Measurements from ENCODE around the gene SIRPB2.

SIRPB2 gene

GRCh38 chr20:1438361-1438760 lies 52.9 kb downstream of the SIRPB2 start:
- DNase-seq: no peak

GRCh38 chr20:1437235-1437904 lies 53.9 kb downstream of the SIRPB2 start:
- peak; percentile 82 for DNase-seq

DNA sequence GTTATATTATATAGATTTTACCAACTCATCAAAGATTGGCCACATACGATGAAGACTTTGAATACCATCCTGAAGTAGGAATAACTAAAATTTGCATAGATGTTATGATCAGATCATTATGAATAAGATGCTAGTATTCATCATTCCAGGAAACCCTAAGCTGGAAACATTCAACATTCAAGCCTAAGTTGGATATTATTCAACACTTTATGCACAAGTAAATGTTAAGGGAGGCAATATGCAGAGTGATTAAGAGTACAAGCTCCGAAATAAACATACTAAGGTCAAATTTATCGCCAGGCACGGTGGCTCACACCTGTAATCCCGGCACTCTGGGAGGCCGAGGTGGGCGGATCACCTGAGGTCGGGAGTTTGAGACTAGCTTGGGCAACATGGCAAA lies 55.0 kb downstream of the SIRPB2 start:
- DNase-seq: no peak

DNA sequence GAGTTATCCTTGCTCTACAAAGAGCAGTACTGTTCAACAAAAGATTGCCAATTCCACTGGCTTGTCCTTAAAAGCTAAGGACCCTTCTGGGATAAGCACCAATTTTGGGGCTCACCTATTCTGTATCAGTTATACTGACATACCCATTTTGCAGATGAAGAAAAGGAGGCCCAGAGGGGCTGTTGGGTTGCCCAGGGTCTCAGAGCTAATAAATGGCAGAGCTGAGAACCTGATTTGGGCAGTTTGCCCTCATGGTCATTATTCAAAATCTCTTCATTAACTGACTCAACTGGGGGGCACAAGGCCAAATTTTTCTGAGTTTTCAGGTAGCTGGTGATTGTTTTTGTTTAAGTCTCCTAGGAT lies 55.9 kb downstream of the SIRPB2 start:
- DNase-seq: no peak

DNA sequence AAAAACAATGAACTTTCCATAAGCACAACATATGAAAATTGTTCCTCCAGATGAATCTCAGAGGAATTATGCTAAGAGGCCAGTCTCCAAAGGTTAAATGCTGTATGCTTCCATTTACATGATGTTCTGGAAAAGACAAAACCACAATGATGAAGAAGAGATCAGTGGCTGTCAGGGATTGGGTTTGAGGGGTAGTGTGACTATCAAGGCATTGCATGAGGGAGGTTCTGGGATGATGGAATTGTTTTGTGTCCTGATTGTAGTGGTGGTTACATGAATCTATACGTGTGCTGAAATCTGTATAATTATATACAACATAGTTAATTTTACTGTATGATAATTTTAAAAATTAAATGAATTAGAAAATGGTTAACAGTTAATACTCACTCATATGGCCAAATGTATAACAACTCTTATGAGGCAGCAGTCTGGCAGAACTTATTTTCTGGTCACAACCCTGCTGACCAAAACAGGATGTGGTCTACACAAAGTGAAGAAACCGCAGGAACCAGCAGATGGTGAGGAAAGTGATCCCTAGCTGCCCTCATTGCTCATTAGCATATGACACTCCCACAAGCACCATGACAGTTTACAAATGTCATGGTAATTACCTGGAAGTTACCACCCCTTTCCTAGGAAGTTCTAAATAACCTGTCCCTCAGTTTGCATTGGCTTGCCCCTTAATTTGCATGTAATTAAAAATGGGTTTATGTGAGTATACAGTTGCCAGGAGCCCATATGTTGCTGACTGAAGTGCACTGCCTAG lies 56.5 kb downstream of the SIRPB2 start:
- peak; percentile 26 for DNase-seq

- DNase-seq: no peak
These were observed 60.1 kb downstream of the SIRPB2 start for GRCh38 chr20:1431158-1431557.

GRCh38 chr20:1430004-1430451 lies 61.2 kb downstream of the SIRPB2 start:
- no peak for DNase-seq

DNA sequence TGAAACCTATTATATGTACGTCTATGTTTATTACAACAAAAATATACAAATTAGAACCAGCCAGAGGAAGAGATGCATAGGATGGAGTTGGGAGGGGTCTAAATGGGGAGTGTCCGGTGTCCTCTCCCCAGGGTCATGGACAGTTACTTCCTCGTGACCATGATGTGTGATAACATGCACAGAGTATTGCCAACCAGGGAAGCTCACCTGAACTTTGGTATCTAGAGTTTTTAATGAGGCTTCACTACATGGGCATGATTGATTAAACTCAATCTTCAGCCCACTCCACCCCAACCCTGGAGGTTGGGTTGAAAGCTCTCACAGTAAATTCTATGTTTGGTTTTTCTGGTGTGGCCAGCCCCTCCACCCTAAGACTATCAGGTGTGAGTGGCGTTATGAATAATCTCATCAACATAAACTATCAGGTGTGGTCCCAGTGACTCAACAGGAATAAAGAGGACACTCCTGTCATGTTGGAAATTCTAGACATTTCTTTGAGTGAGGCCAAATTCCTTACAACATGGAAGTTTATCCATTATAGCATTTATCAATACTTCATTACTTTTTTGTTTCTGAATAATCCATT lies 62.0 kb downstream of the SIRPB2 start:
- no peak for DNase-seq

DNA sequence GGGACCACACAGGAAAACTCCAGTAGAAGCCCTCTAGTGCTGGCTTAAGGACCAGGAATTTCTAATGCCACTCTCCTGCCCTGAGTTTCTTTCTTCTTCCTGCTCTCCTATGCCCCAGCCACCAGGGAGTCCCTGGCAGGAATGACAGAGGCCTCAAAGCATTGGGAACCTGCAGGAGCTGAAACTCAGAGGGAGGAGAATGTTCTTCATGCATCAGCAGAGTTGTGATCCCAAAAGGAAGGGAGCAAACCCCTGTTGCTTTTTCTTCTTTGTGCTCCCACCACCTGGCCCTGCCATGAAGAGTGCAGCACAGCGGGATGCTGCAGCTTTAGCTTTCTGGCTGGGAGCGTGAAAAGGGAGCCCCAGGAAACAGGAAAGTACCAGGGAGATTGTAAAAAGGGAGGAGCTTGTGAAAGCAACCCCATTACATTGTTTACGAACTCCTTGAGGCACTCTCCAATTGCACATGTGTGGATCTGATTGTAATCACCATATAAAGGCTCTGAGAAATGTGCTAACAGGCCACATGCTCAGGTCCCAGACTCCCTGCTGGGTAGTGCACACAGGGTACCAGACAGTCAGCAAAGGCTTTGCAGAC lies 63.7 kb downstream of the SIRPB2 start:
- DNase-seq: no peak

GRCh38 chr20:1426231-1426849 lies 64.9 kb downstream of the SIRPB2 start:
- DNase-seq: no peak
